Activated T-cell treated with anti-CD3 and anti-CD28 coated beads, Interleukin-2, amount 50 U/mL, for 4 hours (primary cell): Measurements from ENCODE around the gene IL23R. TPM values are rescaled to one million over a fixed set of nuclear protein-coding genes. Genes with fewer than 3 reads are reported as not detected.
"Not testable (repeated sequence)": the region's sequence is repeated elsewhere in the genome, so short reads cannot be mapped to it uniquely, and the experiment has no call there.

Source experiments
- ATAC-seq, 2 donors: fragments of 200-7000 bp; cut with Tn5 transposase; one replicate each; pipeline ENCODE4 v1.10.0; 2021
- DNase-seq: peaks from one replicate; pipeline ENCODE4 v3.0.0-alpha.2; 2020
- H3K27me3 Mint-ChIP-seq: one replicate; pipeline ENCODE4 v1.8.0; 2021; ENCODE audit warnings: low read depth, mixed read lengths
- H3K36me3 Mint-ChIP-seq: one replicate; pipeline ENCODE4 v1.8.0; 2022; ENCODE audit warnings: mixed read lengths; ENCODE audit not compliant: insufficient read depth
- H3K4me1 Mint-ChIP-seq: one replicate; pipeline ENCODE4 v1.8.0; 2021; ENCODE audit warnings: low read depth, mixed read lengths
- H3K4me3 Mint-ChIP-seq: one replicate; pipeline ENCODE4 v1.8.0; 2021; ENCODE audit warnings: mild to moderate bottlenecking, moderate library complexity, mixed read lengths
- H3K9me3 Mint-ChIP-seq: one replicate; pipeline ENCODE4 v1.8.0; 2021; ENCODE audit warnings: mixed read lengths
- total RNA-seq, 3 donors: library from RNA; stranded (reverse); gene quantifications; one replicate each; pipeline ENCODE4 v1.2.1, GENCODE V29; 2021

IL23R gene
- total RNA-seq, 3 donors from 2014 or later = 7.5 to 14.4 (median 8.6) TPM

DNA sequence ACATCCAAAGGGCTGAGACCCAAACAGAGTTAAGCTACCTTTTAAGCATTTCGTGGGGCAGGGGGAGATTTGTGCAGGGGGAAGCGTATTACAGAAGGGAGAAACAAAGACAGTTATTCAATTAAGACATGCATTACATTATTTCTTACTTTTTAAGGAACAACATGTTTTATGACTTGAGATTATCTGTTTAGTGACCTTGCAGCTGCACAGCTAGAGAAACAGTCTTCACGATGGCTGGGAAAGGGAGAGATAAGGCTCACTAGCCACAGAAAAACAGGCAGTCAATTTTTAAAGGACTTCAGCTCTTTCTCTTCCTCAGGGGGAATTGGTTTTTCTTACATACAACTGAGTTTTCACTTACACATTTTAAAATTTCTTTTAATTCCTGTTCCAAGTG, 24.4 kb upstream of the IL23R start:
- H3K9me3 Mint-ChIP-seq, H3K36me3 Mint-ChIP-seq, DNase-seq, ATAC-seq, H3K4me3 Mint-ChIP-seq, H3K27me3 Mint-ChIP-seq: not testable (repeated sequence)
- H3K4me1 Mint-ChIP-seq = peaks cover 35% of the 10 kb centered on the region

DNA sequence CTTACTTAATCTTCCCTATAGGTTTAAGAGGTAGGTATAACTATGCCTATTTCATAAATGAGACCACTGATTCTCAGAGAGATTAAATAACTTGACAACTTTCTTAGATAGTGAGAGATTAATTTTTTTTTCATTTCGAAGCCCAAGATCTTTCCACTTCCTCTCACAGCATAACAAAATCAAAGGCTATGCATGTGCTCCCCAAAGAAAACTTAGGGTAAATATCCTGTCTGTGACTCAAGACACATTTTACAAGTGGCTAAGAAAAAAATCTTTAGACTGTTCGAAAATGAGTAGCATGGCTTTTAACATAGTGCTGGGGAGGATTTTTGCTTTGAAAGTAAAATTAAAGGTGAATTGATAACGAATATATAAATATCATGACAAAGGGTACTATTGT, 23.3 kb upstream of the IL23R start:
- DNase-seq = no peak
- no peaks in the 10 kb centered on the region for H3K27me3 Mint-ChIP-seq
- ATAC-seq = peak; percentile 61 to 80
- no peak overlapping the region for H3K4me3 Mint-ChIP-seq
- H3K9me3 Mint-ChIP-seq = no peaks in the 10 kb centered on the region
- no peaks in the 10 kb centered on the region for H3K36me3 Mint-ChIP-seq
- peaks cover 35% of the 10 kb centered on the region for H3K4me1 Mint-ChIP-seq

GRCh38 chr1:67143966-67144365, 22.3 kb upstream of the IL23R start:
- ATAC-seq = no peak
- no peak overlapping the region for H3K4me3 Mint-ChIP-seq
- H3K27me3 Mint-ChIP-seq = no peaks in the 10 kb centered on the region
- peaks cover 39% of the 10 kb centered on the region for H3K4me1 Mint-ChIP-seq
- DNase-seq = no peak
- no peaks in the 10 kb centered on the region for H3K9me3 Mint-ChIP-seq
- H3K36me3 Mint-ChIP-seq = no peaks in the 10 kb centered on the region

GRCh38 chr1:67144696-67145095, 21.6 kb upstream of the IL23R start:
- H3K27me3 Mint-ChIP-seq = no peaks in the 10 kb centered on the region
- ATAC-seq = no peak
- H3K4me1 Mint-ChIP-seq = peaks cover 44% of the 10 kb centered on the region
- no peaks in the 10 kb centered on the region for H3K36me3 Mint-ChIP-seq
- no peak overlapping the region for H3K4me3 Mint-ChIP-seq
- no peak for DNase-seq
- H3K9me3 Mint-ChIP-seq = no peaks in the 10 kb centered on the region

DNA sequence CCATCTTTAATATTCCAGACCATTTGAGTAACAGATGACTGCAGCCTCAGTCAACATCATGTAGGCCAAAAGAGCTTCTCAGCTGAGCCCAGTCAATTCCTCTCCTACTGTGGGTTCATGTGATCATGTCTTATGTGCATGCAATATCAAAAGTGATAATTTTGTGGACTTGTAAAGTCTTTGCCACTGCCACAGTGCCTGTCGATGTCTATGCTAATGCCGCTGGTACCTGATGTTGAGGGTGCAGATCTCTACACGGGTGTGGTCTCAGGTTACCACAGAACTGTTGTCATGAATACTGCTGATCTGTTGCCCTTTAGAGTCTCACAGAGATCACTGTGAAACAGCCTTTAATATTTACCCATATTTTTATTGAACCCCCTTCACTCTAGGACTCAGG, 20.2 kb upstream of the IL23R start:
- Mint-ChIP-seq H3K4me3 (no peak overlapping the region), H3K36me3 (no peaks in the 10 kb centered on the region), H3K9me3 (no peaks in the 10 kb centered on the region), H3K27me3 (no peaks in the 10 kb centered on the region), H3K4me1 (peaks cover 49% of the 10 kb centered on the region)
- ATAC-seq = no peak
- DNase-seq = no peak

- no peaks in the 10 kb centered on the region for H3K9me3 Mint-ChIP-seq
- no peak for DNase-seq
- H3K36me3 Mint-ChIP-seq = no peaks in the 10 kb centered on the region
- H3K27me3 Mint-ChIP-seq = no peaks in the 10 kb centered on the region
- ATAC-seq = no peak
- H3K4me3 Mint-ChIP-seq = no peak overlapping the region
- H3K4me1 Mint-ChIP-seq = peaks cover 52% of the 10 kb centered on the region
Measured at GRCh38 chr1:67146539-67146938, 19.7 kb upstream of the IL23R start.

- H3K36me3 Mint-ChIP-seq, ATAC-seq, DNase-seq, H3K9me3 Mint-ChIP-seq, H3K4me3 Mint-ChIP-seq, H3K27me3 Mint-ChIP-seq: not testable (repeated sequence)
- H3K4me1 Mint-ChIP-seq = peaks cover 42% of the 10 kb centered on the region
Measured at GRCh38 chr1:67147973-67148372, 18.3 kb upstream of the IL23R start.

- peak; percentile 42 to 55 for ATAC-seq
- Mint-ChIP-seq H3K4me3 (no peak overlapping the region), H3K9me3 (no peaks in the 10 kb centered on the region), H3K27me3 (no peaks in the 10 kb centered on the region), H3K36me3 (no peaks in the 10 kb centered on the region), H3K4me1 (peaks cover 35% of the 10 kb centered on the region)
- no peak for DNase-seq
Measured at GRCh38 chr1:67148516-67149178, 17.6 kb upstream of the IL23R start.

DNA sequence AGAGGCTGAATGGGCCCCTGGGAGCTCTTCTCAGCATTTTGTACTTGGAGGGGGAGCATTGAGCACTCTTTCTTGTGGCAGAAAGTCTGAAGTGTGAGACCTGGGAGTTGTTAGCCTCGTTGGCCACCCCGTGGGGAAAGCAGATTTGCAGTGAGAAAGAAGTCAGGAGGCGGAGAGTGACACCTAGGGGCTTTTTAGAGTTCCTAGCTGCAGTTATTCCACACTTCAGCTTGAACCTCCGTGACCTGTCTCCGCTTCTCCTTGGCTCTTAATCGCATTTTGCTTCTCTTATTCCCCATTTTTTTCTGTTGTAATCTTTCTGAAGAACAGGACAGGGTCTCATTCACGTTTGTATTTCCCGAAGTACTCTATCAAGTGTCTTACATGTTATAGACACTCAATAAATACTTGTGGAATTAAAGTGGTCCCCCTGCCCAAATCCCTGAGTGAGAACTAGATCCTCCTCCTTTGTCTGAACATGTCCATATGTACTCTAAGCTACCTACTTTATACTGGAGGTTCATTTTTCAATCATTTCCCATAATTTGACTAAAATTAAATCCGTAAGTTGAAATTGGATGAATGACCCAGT, 17.0 kb upstream of the IL23R start:
- Mint-ChIP-seq H3K9me3 (no peaks in the 10 kb centered on the region), H3K36me3 (no peaks in the 10 kb centered on the region), H3K27me3 (no peaks in the 10 kb centered on the region), H3K4me3 (no peak overlapping the region), H3K4me1 (peaks cover 30% of the 10 kb centered on the region)
- DNase-seq (peak; percentile 56), ATAC-seq (peak; percentile 80 to 87)

GRCh38 chr1:67150931-67151330, 15.3 kb upstream of the IL23R start:
- ATAC-seq = no peak
- DNase-seq = no peak
- no peaks in the 10 kb centered on the region for H3K9me3 Mint-ChIP-seq

GRCh38 chr1:67158401-67158800, 7.9 kb upstream of the IL23R start:
- ATAC-seq = peak; percentile 4 to 7
- peaks cover 28% of the 10 kb centered on the region for H3K4me1 Mint-ChIP-seq
- no peaks in the 10 kb centered on the region for H3K36me3 Mint-ChIP-seq
- no peak for DNase-seq
- no peak overlapping the region for H3K4me3 Mint-ChIP-seq
- peaks cover 5% of the 10 kb centered on the region for H3K27me3 Mint-ChIP-seq
- H3K9me3 Mint-ChIP-seq = no peaks in the 10 kb centered on the region

More at GRCh38 chr1:67150931-67151330, 15.3 kb upstream of the IL23R start:
- Mint-ChIP-seq H3K36me3 (no peaks in the 10 kb centered on the region), H3K4me1 (peaks cover 24% of the 10 kb centered on the region), H3K27me3 (no peaks in the 10 kb centered on the region), H3K4me3 (no peak overlapping the region)

DNA sequence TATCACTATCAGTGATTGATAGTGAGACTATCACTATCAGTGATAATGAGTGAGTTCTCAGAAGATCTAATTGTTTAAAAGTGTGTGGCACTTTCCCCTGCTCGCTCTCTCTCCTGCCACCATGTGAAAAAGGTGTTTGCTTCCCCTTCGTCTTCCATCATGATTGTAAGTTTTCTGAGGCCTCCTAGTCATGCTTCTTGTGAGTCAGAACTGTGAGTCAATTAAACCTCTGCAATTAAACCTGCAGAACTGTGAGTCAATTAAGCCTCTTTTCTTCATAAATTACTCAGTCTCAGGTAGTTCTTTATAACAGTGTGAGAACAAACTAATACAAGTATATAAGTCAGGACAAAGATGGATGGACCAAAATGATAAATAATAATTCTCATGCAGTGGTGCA, 7.0 kb upstream of the IL23R start:
- no peak for DNase-seq
- H3K9me3 Mint-ChIP-seq = no peaks in the 10 kb centered on the region
- peaks cover 5% of the 10 kb centered on the region for H3K27me3 Mint-ChIP-seq
- H3K4me1 Mint-ChIP-seq = peaks cover 35% of the 10 kb centered on the region
- ATAC-seq = peak; percentile 78 to 85
- peak overlapping the region; percentile 2 for H3K4me3 Mint-ChIP-seq
- no peaks in the 10 kb centered on the region for H3K36me3 Mint-ChIP-seq

DNA sequence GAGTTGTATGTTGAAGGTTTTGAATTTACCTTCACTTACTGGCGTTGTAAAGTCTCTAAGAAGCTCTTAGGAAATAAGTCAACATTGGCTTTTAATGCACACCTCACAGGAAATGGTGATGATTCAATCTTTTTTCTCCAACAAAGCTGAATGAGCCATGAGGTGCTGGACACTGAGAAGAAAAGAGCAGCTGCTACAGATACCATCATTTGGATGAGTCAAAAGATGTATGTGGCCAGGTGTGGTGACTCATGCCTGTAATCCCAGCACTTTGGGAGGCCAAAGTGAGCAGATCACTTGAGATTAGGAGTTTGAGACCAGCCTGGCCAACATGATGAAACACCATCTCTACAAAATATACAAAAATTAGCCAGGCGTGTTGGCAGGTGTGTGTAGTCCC, 3.3 kb upstream of the IL23R start:
- peak; percentile 55 to 63 for ATAC-seq
- H3K27me3 Mint-ChIP-seq = peaks cover 2% of the 10 kb centered on the region
- peaks cover 49% of the 10 kb centered on the region for H3K4me1 Mint-ChIP-seq
- no peak for DNase-seq
- H3K4me3 Mint-ChIP-seq = peak overlapping the region; percentile 54
- no peaks in the 10 kb centered on the region for H3K9me3 Mint-ChIP-seq
- peaks cover 2% of the 10 kb centered on the region for H3K36me3 Mint-ChIP-seq

GRCh38 chr1:67165468-67166041, 699 bp upstream of the IL23R start:
- H3K9me3 Mint-ChIP-seq = no peaks in the 10 kb centered on the region
- H3K27me3 Mint-ChIP-seq = peaks cover 2% of the 10 kb centered on the region
- H3K4me1 Mint-ChIP-seq = peaks cover 45% of the 10 kb centered on the region
- DNase-seq (no peak), ATAC-seq (no peak)
- peaks cover 2% of the 10 kb centered on the region for H3K36me3 Mint-ChIP-seq
- H3K4me3 Mint-ChIP-seq = no peak overlapping the region

GRCh38 chr1:67169496-67169895, 3.2 kb downstream of the IL23R start:
- DNase-seq = no peak
- Mint-ChIP-seq H3K4me1 (peaks cover 59% of the 10 kb centered on the region), H3K9me3 (no peaks in the 10 kb centered on the region), H3K27me3 (peaks cover 2% of the 10 kb centered on the region), H3K36me3 (peaks cover 2% of the 10 kb centered on the region), H3K4me3 (peak overlapping the region; percentile 19)
- no peak for ATAC-seq
